ENCODE results near the gene UBXN2A. TPM values are rescaled to one million over a fixed set of nuclear protein-coding genes. Genes with fewer than 3 reads are reported as not detected.

The UBXN2A gene
- total RNA-seq, 1 experiment from 2014 or later, result 19.7 TPM

GRCh38 chr2:23900541-23901322, 39.5 kb upstream of the UBXN2A start:
- no peaks in the 10 kb centered on the region; the same call in 1 of the 2 replicates for H3K79me2 ChIP-seq (ENCODE audit: insufficient read depth, low read length)
- no peak overlapping the region for H2BK5ac ChIP-seq (ENCODE audit: insufficient read length, low read length)
- no peak overlapping the region for H3K4me2 ChIP-seq (ENCODE audit: insufficient read depth, insufficient read length, low read length)
- no peaks in the 10 kb centered on the region for H3K27me3 Mint-ChIP-seq (ENCODE audit: low read depth)
- no peak overlapping the region for H3K18ac ChIP-seq (ENCODE audit: insufficient read length, low read depth, low read length)
- H3K4me3 Mint-ChIP-seq, result no peak overlapping the region
- no peak overlapping the region for H3K56ac ChIP-seq (ENCODE audit: insufficient read length, low read depth, low read length)
- H3K4me1 Mint-ChIP-seq, result peaks cover 9 to 10% of the 10 kb centered on the region in 2 experiments; a peak in 2 of 4 replicates
- WGBS (ENCODE audit: extremely low coverage, insufficient read length, low lambda C conversion rate), result no CpG with 5 or more reads among the region's 9 CpGs
- peak overlapping the region in 1 of 3 experiments; percentile 3; a peak in 1 of 7 replicates for H3K27ac Mint-ChIP-seq
- H4K91ac ChIP-seq (ENCODE audit: insufficient read length, low read depth, low read length), result no peak overlapping the region
- peaks cover 4 to 5% of the 10 kb centered on the region in 2 experiments; a peak in 3 of 5 replicates for H3K9me3 Mint-ChIP-seq
- no peak overlapping the region for H3K9ac ChIP-seq (ENCODE audit: extremely low read depth, insufficient read length, low read length)
- no peak overlapping the region for H4K5ac ChIP-seq (ENCODE audit: insufficient read length, low read depth, low read length)
- H3K36me3 Mint-ChIP-seq (ENCODE audit: insufficient read depth in 1 of 3, low read depth in 3 of 3), result peaks cover 0 to 5% (median 4%) of the 10 kb centered on the region in 3 experiments; a peak in 4 of 7 replicates
- H2BK15ac ChIP-seq (ENCODE audit: low read depth, low read length), result no peak overlapping the region
- H3K27me3 ChIP-seq (ENCODE audit: insufficient read depth, low read length), result no peaks in the 10 kb centered on the region
- H3T11ph ChIP-seq (ENCODE audit: low read length), result no peak overlapping the region
- H4K20me1 ChIP-seq (ENCODE audit: control insufficient read depth, insufficient read depth, insufficient read length), result no peaks in the 10 kb centered on the region
- no peaks in the 10 kb centered on the region for H3K4me1 ChIP-seq (ENCODE audit: insufficient read depth, low read length)
- H3K14ac ChIP-seq (ENCODE audit: insufficient read depth, low read length), result no peak overlapping the region
- H2BK20ac ChIP-seq (ENCODE audit: low read depth, low read length, poor library complexity, severe bottlenecking), result no peak overlapping the region
- H3K23me2 ChIP-seq (ENCODE audit: insufficient read length, low read depth, low read length, poor library complexity, severe bottlenecking), result no peaks in the 10 kb centered on the region
- no peak for DNase-seq
- no peak overlapping the region for H4K8ac ChIP-seq (replicated peaks; ENCODE audit: insufficient read length, low read depth, low read length)
- H2BK120ac ChIP-seq (ENCODE audit: low read depth, low read length, poor library complexity, severe bottlenecking), result no peak overlapping the region
- no peaks in the 10 kb centered on the region for H3K9me3 ChIP-seq (ENCODE audit: control insufficient read depth, low read depth, low read length)
- H2AK5ac ChIP-seq (ENCODE audit: insufficient read length, low read length), result no peak overlapping the region
- no peak overlapping the region for H3K4ac ChIP-seq (ENCODE audit: low read depth, low read length)
- H2AFZ ChIP-seq (ENCODE audit: low read length), result no peak overlapping the region
- no peaks in the 10 kb centered on the region for H3K79me1 ChIP-seq (ENCODE audit: insufficient read depth, low read depth, low read length, poor library complexity, severe bottlenecking)
- no peak overlapping the region for H2BK12ac ChIP-seq (ENCODE audit: insufficient read length, low read depth, low read length)
- no peak overlapping the region for H3K27ac ChIP-seq (ENCODE audit: insufficient read length, low read depth, low read length)
- no peak overlapping the region for H3K23ac ChIP-seq (ENCODE audit: insufficient read length, low read depth, low read length)
- no peak for TF ChIP-seq CTCF (conservative IDR thresholded peaks at IDR 0.05)
